HTERT RPE-1 (cell line): ENCODE measurements around the gene AUP1.

ENCODE experiments used
- in situ Hi-C: fragments of 300-500 bp; cut with MboI; formaldehyde crosslinking; loops from 4 replicates; pipeline ENCODE4 v1.14.3; 2020; ENCODE audit warnings: low sequenced_read_pairs

The AUP1 gene

GRCh38 chr2:74537140-74537539 lies 7.6 kb upstream of the AUP1 start:
- in situ Hi-C loops = no loop called here

DNA sequence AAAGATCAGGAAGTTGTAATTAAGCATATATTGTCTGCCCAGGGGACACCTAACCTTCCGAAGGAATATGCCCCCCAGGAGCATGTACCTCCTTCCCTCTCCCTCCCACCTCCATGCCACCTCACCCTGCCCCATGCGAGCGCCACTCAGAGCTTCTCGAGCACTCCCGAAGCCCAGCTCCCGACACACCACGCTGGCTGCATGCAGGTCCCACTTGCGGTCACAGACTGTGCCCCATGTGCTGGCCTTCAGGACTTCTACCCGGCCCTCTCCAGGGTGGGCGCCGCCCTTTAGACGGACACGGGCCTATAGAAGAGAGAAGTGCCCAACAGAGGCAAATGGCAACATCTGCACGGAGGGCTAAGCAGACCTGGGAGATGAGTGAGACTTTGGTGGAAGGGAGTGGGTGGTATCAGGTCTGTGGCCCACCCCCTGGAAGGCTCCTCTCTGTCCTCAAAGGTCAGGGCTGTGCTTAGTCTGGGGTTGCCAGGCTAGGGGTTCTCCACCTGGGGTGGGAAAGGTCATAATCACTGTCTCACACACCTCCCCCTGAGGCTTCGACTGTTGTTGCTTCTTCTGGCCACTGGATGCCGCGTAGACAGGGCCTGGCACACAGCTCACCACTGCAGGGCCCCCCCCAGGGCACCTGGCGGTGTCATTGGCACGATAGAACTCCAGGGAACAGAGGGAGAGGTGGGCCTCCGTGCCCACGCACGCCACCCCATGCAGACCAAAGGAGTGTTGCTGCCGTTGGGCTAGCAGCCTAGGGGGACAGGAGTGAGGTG lies 6.9 kb upstream of the AUP1 start:
- in situ Hi-C loops = no loop called here

DNA sequence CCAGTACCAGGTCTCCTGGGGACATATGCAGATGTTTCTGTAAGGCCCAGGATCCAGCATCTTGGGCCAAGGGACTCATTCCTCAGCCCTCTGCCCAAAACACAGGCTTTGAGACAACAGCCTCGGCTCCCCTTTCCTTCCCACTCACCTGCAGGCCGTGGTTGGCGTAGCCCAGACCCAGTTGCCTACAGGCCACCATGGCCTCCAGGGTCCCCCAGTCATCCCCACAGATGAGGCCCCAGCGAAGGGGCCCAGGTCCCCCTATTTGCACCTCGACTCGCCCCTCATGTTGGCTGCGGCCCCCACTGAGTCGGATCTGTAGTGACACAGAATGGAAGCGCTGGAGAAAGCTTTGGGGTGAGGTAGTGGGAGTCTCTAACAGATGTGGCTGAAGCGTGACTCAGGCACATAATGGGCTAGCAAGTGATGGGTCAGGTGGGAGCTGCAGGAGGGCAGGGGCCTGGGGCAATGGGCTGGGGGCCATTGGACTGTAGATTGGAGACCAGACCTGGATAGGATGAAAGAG lies 6.0 kb upstream of the AUP1 start:
- in situ Hi-C loops = no loop called here

- in situ Hi-C loops = no loop called here
These were observed 4.9 kb upstream of the AUP1 start for GRCh38 chr2:74534411-74534810.

GRCh38 chr2:74533464-74533863 lies 4.0 kb upstream of the AUP1 start:
- in situ Hi-C loops = no loop called here

- in situ Hi-C loops = no loop called here
These were observed 2.7 kb upstream of the AUP1 start for GRCh38 chr2:74532222-74532621.

GRCh38 chr2:74531666-74532065 lies 2.2 kb upstream of the AUP1 start:
- in situ Hi-C loops = no loop called here

- in situ Hi-C loops = no loop called here
These were observed 1.0 kb upstream of the AUP1 start for GRCh38 chr2:74530239-74531187.

DNA sequence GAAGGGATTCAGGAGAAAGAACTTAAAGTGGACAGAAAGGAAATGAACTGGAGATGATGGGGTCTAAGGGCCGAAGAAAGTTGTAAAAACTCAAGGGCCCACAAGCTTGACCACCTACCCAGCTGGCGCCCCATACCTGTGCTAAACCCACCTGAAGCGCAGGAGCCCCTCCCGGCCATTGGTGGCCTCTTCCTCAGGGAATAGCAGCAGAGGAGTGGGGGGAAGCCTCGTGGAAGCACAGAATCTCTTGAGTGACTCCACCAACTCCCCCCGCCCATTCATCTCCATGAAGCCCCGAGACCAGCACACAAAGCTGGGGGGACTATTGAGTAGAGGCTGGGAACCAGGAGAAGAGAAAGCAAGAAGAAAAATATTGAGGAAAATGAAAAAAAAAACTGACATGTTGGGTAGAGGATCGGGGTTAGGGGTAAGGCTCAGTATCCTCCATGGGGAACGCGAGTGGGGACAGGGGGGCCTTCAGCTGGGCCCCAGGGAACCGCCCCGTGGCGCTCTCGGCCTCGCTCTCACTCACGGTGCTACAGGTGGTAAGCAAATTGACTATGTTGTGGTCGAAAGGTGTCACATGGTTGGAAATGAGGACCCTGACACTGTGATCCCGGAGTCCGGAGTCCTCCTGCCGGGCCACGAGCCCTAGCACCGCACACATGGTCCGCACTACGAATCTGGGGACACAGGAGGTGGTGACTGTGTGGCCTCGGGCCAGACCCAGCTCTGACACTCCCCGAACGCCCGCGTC lies 728 bp downstream of the AUP1 start:
- in situ Hi-C loops = no loop called here

- in situ Hi-C loops = no loop called here
These were observed 1.8 kb downstream of the AUP1 start for GRCh38 chr2:74527741-74528140.

- in situ Hi-C loops = no loop called here
These were observed 2.8 kb downstream of the AUP1 start for GRCh38 chr2:74526649-74527230.

DNA sequence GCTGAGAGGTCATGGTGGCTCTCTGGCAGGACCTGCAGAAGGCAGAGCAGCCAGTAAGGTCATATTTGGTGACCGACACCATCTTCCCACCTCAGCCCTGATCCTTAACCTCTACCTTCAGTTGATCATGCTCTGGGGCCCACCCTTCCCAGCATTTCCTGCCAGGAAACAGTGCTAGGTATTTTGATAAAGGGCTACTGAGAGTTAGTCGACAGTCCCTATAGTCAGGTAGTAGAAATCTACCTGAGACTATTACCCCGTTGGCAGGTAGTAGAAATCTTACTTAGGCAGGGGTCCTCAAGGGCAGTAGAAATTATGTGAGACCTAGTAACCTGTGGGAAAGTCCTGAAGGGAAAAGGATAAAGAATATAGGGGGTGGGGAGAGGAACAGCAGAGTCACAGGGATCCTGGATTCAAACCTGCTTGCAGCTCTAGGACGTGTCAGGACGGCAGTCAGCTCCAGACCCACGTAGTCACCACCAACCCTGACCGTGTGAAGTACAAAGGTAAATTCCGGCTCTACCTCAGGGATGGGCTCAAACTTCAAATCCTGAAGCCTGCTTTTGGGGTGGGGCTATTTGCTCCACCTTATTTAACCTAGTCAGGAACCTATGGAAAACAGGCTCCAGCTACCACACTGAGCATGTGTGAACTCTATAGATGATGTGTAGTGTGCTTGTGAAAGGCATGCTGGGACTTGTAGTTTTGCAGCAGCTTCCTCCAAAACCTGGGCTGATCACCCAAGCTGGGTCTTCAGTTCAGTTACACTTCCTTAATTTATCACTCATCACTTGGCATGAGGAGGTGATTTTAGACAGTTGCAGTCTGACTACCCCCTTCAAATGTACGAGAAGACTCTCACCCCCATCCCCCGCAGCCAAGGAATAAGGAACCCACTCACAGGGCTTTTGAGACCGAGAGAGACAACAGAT lies 3.5 kb downstream of the AUP1 start, which contains the start of gene DQX1:
Gene DQX1 (minus strand): TSS at position 515 of the 932 bp plus-strand sequence. CDS start 502 bp downstream, at position 13.
- in situ Hi-C loops = no loop called here

DNA sequence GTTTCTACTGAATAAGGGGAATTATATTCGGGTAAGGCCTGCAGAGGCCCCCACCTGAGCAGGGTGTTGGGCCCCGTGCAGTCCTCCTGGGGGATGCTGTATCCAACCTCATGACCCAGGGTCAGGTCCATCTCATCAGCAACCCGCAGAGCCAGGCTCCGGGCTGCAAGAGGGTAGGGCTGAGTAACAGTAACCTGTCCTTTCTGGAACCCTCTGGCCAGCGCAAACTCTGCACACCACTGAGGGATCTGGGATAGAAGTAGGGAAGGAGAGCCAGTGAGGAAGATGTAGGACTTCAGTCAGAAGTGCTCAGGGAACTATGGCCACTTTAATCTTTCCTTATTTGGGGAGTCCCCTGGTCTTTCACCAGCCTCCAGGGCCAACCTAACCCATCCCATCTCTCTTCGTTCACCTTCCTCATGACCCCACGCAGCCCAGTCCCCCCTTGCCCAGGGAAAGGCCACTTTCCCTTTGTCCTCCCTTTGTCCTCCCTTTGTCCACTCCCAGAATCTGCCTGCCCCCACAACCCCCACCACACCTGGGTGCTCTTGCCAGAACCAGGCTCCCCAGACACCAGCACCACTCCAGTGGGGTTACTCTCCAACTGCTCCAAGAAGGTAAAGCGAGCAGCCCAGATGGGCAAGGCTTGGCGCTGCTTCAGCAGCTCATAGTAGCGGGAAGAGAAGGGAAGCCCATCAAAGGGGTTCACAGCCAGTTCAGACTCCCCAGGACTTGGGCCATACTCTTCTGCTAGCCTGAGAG lies 4.4 kb downstream of the AUP1 start:
- in situ Hi-C loops = no loop called here

- in situ Hi-C loops = no loop called here
These were observed 5.5 kb downstream of the AUP1 start for GRCh38 chr2:74524005-74524404.

DNA sequence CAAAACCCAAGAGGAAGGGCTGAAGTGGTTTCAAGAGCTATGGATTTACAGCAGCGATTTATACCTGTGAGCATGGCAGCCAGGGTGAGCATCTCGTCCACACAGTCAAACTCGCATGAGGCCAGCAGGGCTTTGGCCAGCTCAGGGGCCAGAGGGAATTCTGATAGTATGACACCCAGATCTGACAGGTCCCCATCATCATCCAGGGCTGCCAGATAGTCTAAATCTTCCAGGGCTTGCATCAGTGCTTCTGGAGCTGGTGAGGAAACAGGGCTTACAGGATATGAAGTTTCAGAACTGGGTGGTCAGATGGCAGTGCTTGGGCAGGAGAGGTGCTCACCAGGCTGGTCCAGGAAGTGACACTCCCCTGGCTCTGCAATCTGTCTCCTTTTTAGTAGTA lies 7.0 kb downstream of the AUP1 start:
- in situ Hi-C loops = no loop called here

- in situ Hi-C loops = no loop called here
These were observed 12.9 kb downstream of the AUP1 start for GRCh38 chr2:74516650-74517049.

GRCh38 chr2:74515981-74516633 lies 13.4 kb downstream of the AUP1 start:
- in situ Hi-C loops = no loop called here

GRCh38 chr2:74515271-74515980 lies 14.1 kb downstream of the AUP1 start:
- in situ Hi-C loops = no loop called here
